Heart left ventricle (tissue), 13 donors: ENCODE measurements around the gene SCLY.

Experiments
- CTCF ChIP-seq, 12 donors: fragments of 200-600 bp; sonication (generic) in 4 of 12; IDR thresholded peaks; one replicate each; pipeline versions ENCODE4 v1.5.0 to v1.8.0; 2018 to 2022; ENCODE audit warnings: antibody characterized with exemption in 12 of 12, mild to moderate bottlenecking in 5 of 12
- POLR2A ChIP-seq, 2 donors: fragments of 450-650 bp; IDR thresholded peaks; one replicate each; pipeline ENCODE4 v1.6.1; 2017; ENCODE audit warnings: antibody characterized with exemption in 2 of 2, mild to moderate bottlenecking in 2 of 2, moderate library complexity in 2 of 2
- donor health status: ischemic (EF 13 %, LVEDD 7.1; RV severe dilation, severe dysfunction).
- donor health status: DM: no; HTN: yes; CAD: no.
- donor health status: DM: no; HTN: no; CAD: no.
- donor health status: ischemic (EF 25% LVEDD 6.9; RV normal size, moderate dysfunction).
- donor health status: ischemic (EF 25% LVEDD 5.7; RV mildly dilated, moderate dysfunction).
- donor health status: ischemic (EF 35%, LVEDD 5.7; RV mildly dilated, moderate dysfunction).
- donor health status: nonischemic (EF 11% LVEDD 7.7; RV severe dilation, severe dysfunction).
- donor health status: DM: yes; HTN: yes; CAD: no.
- donor health status: PGD.
- donor health status: ischemic (EF 29% LVEDD 5.4; RV normal size, mild dysfunction).
- donor health status: nonischemic (EF 23%, LVEDD 6.1; RV moderate dilation, normal function).

GRCh38 chr2:238083919-238084318 is 23.1 kb downstream of the SCLY start:
- no peak for TF ChIP-seq CTCF (IDR thresholded peaks at IDR 0.05)
- no peak for TF ChIP-seq POLR2A (IDR thresholded peaks at IDR 0.05)
